Measurements from ENCODE around the gene ARIH1. TPM values are rescaled to one million over a fixed set of nuclear protein-coding genes. Genes with fewer than 3 reads are reported as not detected.
A peak's percentile ranks its signal among the peaks of the same experiment; 100 is the strongest.
"Not testable (repeated sequence)": the region's sequence is repeated elsewhere in the genome, so short reads cannot be mapped to it uniquely, and the experiment has no call there.

Gene ARIH1, protein sequence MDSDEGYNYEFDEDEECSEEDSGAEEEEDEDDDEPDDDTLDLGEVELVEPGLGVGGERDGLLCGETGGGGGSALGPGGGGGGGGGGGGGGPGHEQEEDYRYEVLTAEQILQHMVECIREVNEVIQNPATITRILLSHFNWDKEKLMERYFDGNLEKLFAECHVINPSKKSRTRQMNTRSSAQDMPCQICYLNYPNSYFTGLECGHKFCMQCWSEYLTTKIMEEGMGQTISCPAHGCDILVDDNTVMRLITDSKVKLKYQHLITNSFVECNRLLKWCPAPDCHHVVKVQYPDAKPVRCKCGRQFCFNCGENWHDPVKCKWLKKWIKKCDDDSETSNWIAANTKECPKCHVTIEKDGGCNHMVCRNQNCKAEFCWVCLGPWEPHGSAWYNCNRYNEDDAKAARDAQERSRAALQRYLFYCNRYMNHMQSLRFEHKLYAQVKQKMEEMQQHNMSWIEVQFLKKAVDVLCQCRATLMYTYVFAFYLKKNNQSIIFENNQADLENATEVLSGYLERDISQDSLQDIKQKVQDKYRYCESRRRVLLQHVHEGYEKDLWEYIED
- total RNA-seq (100 to 1,000 TPM; 163 to 207 (median 178) TPM), total RNA-seq (121 to 383 (median 174) reads per million in 29 experiments)
- total RNA-seq (2013), result 116 TPM

DNA sequence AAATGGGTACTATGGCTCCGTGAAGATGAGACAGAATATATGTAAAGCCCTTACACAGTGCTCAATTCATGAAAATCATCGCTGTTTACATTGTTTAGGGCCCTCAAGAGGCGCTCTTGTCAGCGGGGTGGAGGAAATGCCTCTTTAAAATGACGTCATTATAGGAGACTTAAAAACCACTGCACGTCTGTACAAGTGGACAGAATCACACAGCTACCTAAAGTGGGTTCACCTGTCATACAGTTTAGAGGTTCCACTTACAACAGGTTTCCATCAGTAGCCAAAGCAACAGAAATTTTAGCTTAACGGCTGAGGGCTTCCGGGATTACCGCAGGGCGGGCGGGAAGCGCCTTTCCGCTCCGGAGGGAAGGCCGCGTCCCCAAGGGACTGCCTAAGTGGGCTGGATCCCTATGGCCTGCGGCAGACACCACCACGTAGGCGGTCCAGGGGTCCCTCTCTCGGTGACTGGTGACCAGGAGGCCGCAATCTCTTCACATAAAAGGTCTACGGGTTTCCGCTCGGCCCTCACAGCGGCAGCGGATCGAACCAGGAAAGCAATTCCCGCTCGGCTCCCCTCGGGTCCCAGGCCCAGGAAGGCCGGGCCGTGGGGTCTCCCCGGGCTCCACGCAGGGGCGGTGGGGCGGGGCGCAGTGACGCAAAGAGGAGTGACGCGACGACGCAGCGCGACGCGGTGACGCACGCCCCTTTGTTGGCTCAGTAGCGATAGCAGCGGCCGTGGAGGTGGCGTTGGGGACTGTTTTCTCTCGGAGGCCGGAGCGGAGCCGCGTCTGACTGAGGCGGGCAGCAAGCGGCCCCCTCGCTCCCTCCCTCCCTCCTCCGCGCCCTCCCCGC lies at the start of gene ARIH1:
ARIH1 (plus strand) TSS at position 717 of the 852 bp plus-strand sequence. CDS start 310 bp downstream, outside the sequence.
- DNase-seq (peak; percentile 89 to 99 (median 95)), ATAC-seq (replicated peaks in 1 of 4) (peak; percentile 80 to 84 (median 82))
- H3K27me3 Mint-ChIP-seq, result no peaks in the 10 kb centered on the region
- H3K27ac Mint-ChIP-seq, result peak within 1 kb of the TSS; percentile 95 to 99
- no peaks in the 10 kb centered on the region for H3K9me3 ChIP-seq
- ChIA-PET CTCF (interaction anchor here (0.5 to 2.3 kb wide), 14 partner anchors 9 to 246 kb away, joined by 3 to 18 read pairs (median 3); no protein-coding TSS in a partner anchor), POLR2A (interaction anchor here (0.5 to 1.9 kb wide), 16 partner anchors 9 to 247 kb away, joined by 3 to 12 read pairs (median 3); partner anchors contain the start of gene HEXA (in 2 of the 2))
- H3K4me3 ChIP-seq (ENCODE audit: control insufficient read depth in 1 of 2, extremely low read depth in 1 of 2, low read length in 1 of 2), result peak within 1 kb of the TSS; percentile 90 to 94
- WGBS (ENCODE audit: insufficient coverage), result 0% methylated on average over 55 of the region's 63 CpGs
- peak within 1 kb of the TSS; percentile 88 to 96 (median 93) for H3K4me3 Mint-ChIP-seq
- peaks cover 15% of the 10 kb centered on the region for H3K36me3 Mint-ChIP-seq
- H3K27ac ChIP-seq (ENCODE audit: low read length), result peak within 1 kb of the TSS; percentile 99
- H3K4me1 Mint-ChIP-seq, result peaks cover 51 to 68% (median 54%) of the 10 kb centered on the region in 3 donors
- H3K9me3 Mint-ChIP-seq, result no peaks in the 10 kb centered on the region
- no peaks in the 10 kb centered on the region for H3K27me3 ChIP-seq (replicated peaks in 1 of 2; ENCODE audit: control insufficient read depth in 2 of 2, extremely low read depth in 1 of 2, insufficient read depth in 2 of 2, low read length in 1 of 2)
- H3K4me1 ChIP-seq (ENCODE audit: control insufficient read depth in 1 of 2, extremely low read depth in 1 of 2, insufficient read depth in 2 of 2, low read length in 2 of 2), result peaks cover 30 to 35% of the 10 kb centered on the region in 2 experiments
- H3K36me3 ChIP-seq (ENCODE audit: control insufficient read depth in 2 of 2, extremely low read depth in 1 of 2, insufficient read depth in 1 of 2, low read length in 1 of 2), result peaks cover 0 to 4% of the 10 kb centered on the region in 2 donors

DNA sequence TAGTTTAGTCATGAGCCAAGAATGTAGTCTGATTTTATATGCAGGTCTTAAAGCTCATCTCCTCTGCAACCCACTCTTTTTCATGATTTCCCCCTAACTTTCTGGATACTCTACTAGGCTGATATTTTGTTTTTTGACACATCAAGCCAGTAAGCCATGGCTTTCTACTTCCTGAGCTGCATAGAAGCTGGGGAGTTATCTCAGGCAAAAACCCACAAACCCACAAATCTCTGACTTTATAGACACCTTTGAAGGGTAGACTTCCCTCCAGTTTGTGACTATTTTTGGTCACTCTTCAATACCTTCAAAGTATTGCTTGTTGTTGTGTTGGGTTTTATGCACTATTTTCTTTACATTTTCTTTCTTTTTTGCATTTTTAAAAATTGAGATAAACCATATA lies 47.4 kb upstream of the ARIH1 start:
- Mint-ChIP-seq H3K9me3 (peaks cover 18 to 25% (median 23%) of the 10 kb centered on the region in 3 donors), H3K27ac (no peak overlapping the region), H3K36me3 (no peaks in the 10 kb centered on the region), H3K4me3 (no peak overlapping the region), H3K4me1 (peaks cover 0 to 5% (median 2%) of the 10 kb centered on the region in 3 donors), H3K27me3 (peaks cover 0 to 9% of the 10 kb centered on the region in 2 donors)
- Histone ChIP-seq H3K4me3 (ENCODE audit: control insufficient read depth in 1 of 2, extremely low read depth in 1 of 2, low read length in 1 of 2) (no peak overlapping the region), H3K36me3 (ENCODE audit: control insufficient read depth in 2 of 2, extremely low read depth in 1 of 2, insufficient read depth in 1 of 2, low read length in 1 of 2) (no peaks in the 10 kb centered on the region), H3K27ac (ENCODE audit: low read length) (no peak overlapping the region), H3K9me3 (no peaks in the 10 kb centered on the region), H3K4me1 (ENCODE audit: control insufficient read depth in 1 of 2, extremely low read depth in 1 of 2, insufficient read depth in 2 of 2, low read length in 2 of 2) (no peaks in the 10 kb centered on the region), H3K27me3 (replicated peaks in 1 of 2; ENCODE audit: control insufficient read depth in 2 of 2, extremely low read depth in 1 of 2, insufficient read depth in 2 of 2, low read length in 1 of 2) (no peaks in the 10 kb centered on the region)
- ChIA-PET CTCF (no interaction called here), POLR2A (no interaction called here)
- DNase-seq (no peak), ATAC-seq (replicated peaks in 1 of 4) (no peak)

DNA sequence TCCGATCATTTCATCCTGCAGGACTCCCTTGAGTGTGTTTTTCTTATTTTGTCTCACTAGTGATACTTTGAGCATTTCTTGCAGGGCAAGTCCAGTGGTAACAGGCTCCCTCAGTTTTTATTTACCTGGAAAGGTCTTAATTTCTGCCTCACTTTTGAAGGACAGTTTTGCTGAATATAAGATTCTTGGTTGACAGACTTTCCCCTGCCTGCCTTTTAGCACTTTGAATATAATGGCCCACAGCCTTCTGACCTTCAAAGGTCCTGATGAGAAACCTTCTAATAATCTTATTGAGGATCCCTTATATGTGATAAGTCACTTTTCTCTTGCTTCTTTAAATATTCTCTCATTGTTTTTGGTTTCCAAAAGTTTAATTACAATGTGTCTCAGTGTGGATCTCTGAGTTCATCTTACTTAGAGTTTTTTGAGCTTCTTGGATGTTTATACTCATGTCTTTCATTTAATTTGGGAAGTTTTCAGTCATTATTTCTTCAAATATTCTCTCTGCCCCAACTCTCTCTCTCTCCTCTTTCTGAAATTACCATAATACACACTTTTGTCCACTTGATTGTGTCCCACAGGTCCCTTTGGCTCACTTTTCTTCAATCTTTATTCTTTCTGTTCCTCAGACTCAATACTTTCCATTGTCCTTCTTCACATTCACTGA lies 36.3 kb upstream of the ARIH1 start:
- no CpG with 5 or more reads among the region's 1 CpG for WGBS (ENCODE audit: insufficient coverage)
- Histone ChIP-seq H3K4me1 (ENCODE audit: control insufficient read depth in 1 of 2, extremely low read depth in 1 of 2, insufficient read depth in 2 of 2, low read length in 2 of 2) (no peaks in the 10 kb centered on the region), H3K27ac (ENCODE audit: low read length) (no peak overlapping the region), H3K9me3 (peaks cover 5% of the 10 kb centered on the region), H3K4me3 (ENCODE audit: control insufficient read depth in 1 of 2, extremely low read depth in 1 of 2, low read length in 1 of 2) (no peak overlapping the region), H3K36me3 (ENCODE audit: control insufficient read depth in 2 of 2, extremely low read depth in 1 of 2, insufficient read depth in 1 of 2, low read length in 1 of 2) (no peaks in the 10 kb centered on the region), H3K27me3 (replicated peaks in 1 of 2; ENCODE audit: control insufficient read depth in 2 of 2, extremely low read depth in 1 of 2, insufficient read depth in 2 of 2, low read length in 1 of 2) (peaks cover 0 to 10% of the 10 kb centered on the region in 2 experiments)
- H3K27ac Mint-ChIP-seq, result no peak overlapping the region
- no peak for DNase-seq
- ChIA-PET POLR2A (no interaction called here), CTCF (no interaction called here)
- peaks cover 9 to 18% (median 9%) of the 10 kb centered on the region in 3 donors for H3K9me3 Mint-ChIP-seq
- no peak overlapping the region for H3K4me3 Mint-ChIP-seq
- H3K27me3 Mint-ChIP-seq, result peaks cover 23 to 34% of the 10 kb centered on the region in 2 donors
- no peaks in the 10 kb centered on the region for H3K4me1 Mint-ChIP-seq
- ATAC-seq (replicated peaks in 1 of 4), result no peak
- H3K36me3 Mint-ChIP-seq, result peaks cover 8% of the 10 kb centered on the region

DNA sequence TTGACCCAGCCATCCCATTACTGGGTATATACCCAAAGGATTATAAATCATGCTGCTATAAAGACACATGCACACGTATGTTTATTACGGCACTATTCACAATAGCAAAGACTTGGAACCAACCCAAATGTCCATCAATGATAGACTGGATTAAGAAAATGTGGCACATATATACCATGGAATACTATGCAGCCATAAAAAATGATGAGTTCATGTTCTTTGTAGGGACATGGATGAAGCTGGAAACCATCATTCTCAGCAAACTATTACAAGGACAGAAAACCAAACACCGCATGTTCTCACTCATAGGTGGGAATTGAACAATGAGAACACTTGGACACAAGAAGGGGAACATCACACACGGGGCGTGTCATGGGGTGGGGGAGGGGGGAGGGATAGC lies 31.3 kb upstream of the ARIH1 start:
- H3K9me3 ChIP-seq; H3K27me3 ChIP-seq (replicated peaks in 1 of 2; ENCODE audit: control insufficient read depth in 2 of 2, extremely low read depth in 1 of 2, insufficient read depth in 2 of 2, low read length in 1 of 2); H3K4me3 ChIP-seq (ENCODE audit: control insufficient read depth in 1 of 2, extremely low read depth in 1 of 2, low read length in 1 of 2); H3K4me1 Mint-ChIP-seq; POLR2A ChIA-PET; H3K9me3 Mint-ChIP-seq; H3K36me3 ChIP-seq (ENCODE audit: control insufficient read depth in 2 of 2, extremely low read depth in 1 of 2, insufficient read depth in 1 of 2, low read length in 1 of 2); ATAC-seq (replicated peaks in 1 of 4); DNase-seq; H3K4me1 ChIP-seq (ENCODE audit: control insufficient read depth in 1 of 2, extremely low read depth in 1 of 2, insufficient read depth in 2 of 2, low read length in 2 of 2); H3K36me3 Mint-ChIP-seq; H3K27ac ChIP-seq (ENCODE audit: low read length); CTCF ChIA-PET; H3K27ac Mint-ChIP-seq; H3K4me3 Mint-ChIP-seq: not testable (repeated sequence)
- WGBS (ENCODE audit: insufficient coverage), result no CpG with 5 or more reads among the region's 5 CpGs
- peaks cover 9 to 16% of the 10 kb centered on the region in 2 donors for H3K27me3 Mint-ChIP-seq

DNA sequence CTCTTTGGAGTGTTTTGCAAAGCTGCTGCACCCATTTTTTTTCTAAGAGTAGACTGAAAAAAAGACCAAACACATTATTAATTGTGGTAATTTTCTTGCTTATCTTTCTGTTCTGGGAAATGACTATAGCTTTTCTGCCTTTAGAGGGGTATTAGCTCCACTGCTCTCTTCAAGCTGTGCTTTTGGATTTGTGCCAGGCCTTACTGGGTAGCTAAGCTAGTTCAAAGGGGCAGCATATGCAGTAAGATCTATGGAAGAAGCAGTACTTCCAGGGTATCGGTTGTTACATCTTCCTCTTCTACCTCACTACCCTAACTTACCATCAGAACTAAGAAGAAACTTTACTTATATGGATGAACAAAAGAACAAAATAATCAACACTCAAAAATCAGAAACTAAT lies 28.7 kb upstream of the ARIH1 start:
- H3K9me3 ChIP-seq, result no peaks in the 10 kb centered on the region
- no peak overlapping the region for H3K27ac ChIP-seq (ENCODE audit: low read length)
- H3K36me3 ChIP-seq (ENCODE audit: control insufficient read depth in 2 of 2, extremely low read depth in 1 of 2, insufficient read depth in 1 of 2, low read length in 1 of 2), result no peaks in the 10 kb centered on the region
- Mint-ChIP-seq H3K27ac (no peak overlapping the region), H3K4me3 (no peak overlapping the region), H3K27me3 (peaks cover 9 to 13% of the 10 kb centered on the region in 2 donors), H3K4me1 (no peaks in the 10 kb centered on the region), H3K36me3 (no peaks in the 10 kb centered on the region), H3K9me3 (no peaks in the 10 kb centered on the region)
- H3K4me1 ChIP-seq (ENCODE audit: control insufficient read depth in 1 of 2, extremely low read depth in 1 of 2, insufficient read depth in 2 of 2, low read length in 2 of 2), result no peaks in the 10 kb centered on the region
- WGBS (ENCODE audit: insufficient coverage), result no CpG with 5 or more reads among the region's 1 CpG
- DNase-seq, result no peak
- ATAC-seq (replicated peaks in 1 of 4), result no peak
- POLR2A ChIA-PET, result interaction anchor here in 1 of 2 donors (0.7 kb wide), 1 partner anchor 136 kb away, joined by 4 read pairs; no protein-coding TSS in a partner anchor
- CTCF ChIA-PET, result no interaction called here
- no peak overlapping the region for H3K4me3 ChIP-seq (ENCODE audit: control insufficient read depth in 1 of 2, extremely low read depth in 1 of 2, low read length in 1 of 2)
- H3K27me3 ChIP-seq (replicated peaks in 1 of 2; ENCODE audit: control insufficient read depth in 2 of 2, extremely low read depth in 1 of 2, insufficient read depth in 2 of 2, low read length in 1 of 2), result peaks cover 0 to 9% of the 10 kb centered on the region in 2 experiments

DNA sequence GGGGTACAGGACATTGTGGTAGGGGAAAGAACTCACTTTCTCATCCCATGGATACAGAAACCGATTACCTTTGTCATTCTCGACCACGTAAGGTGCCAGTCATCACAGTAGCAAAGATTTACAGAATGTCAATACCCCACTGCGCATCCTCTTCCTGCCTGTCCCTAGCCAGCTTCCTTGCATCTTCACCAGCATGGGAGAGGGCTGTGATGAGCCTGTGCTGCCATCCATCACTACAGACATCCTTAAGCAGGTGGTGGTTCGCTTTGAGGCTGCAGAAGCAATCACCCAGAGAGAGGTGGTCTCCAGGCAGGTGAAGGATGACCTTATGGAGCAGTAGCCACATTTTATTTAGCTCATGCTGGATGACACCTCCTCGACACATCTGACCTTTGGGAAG lies 23.3 kb upstream of the ARIH1 start:
- Histone ChIP-seq H3K27ac (ENCODE audit: low read length) (no peak overlapping the region), H3K9me3 (no peaks in the 10 kb centered on the region), H3K36me3 (ENCODE audit: control insufficient read depth in 2 of 2, extremely low read depth in 1 of 2, insufficient read depth in 1 of 2, low read length in 1 of 2) (no peaks in the 10 kb centered on the region), H3K27me3 (replicated peaks in 1 of 2; ENCODE audit: control insufficient read depth in 2 of 2, extremely low read depth in 1 of 2, insufficient read depth in 2 of 2, low read length in 1 of 2) (peaks cover 0 to 6% of the 10 kb centered on the region in 2 experiments), H3K4me1 (ENCODE audit: control insufficient read depth in 1 of 2, extremely low read depth in 1 of 2, insufficient read depth in 2 of 2, low read length in 2 of 2) (no peaks in the 10 kb centered on the region), H3K4me3 (ENCODE audit: control insufficient read depth in 1 of 2, extremely low read depth in 1 of 2, low read length in 1 of 2) (no peak overlapping the region)
- Mint-ChIP-seq H3K27ac (no peak overlapping the region), H3K36me3 (no peaks in the 10 kb centered on the region), H3K9me3 (no peaks in the 10 kb centered on the region), H3K4me3 (no peak overlapping the region), H3K27me3 (peaks cover 5 to 7% of the 10 kb centered on the region in 2 donors), H3K4me1 (no peaks in the 10 kb centered on the region)
- no peak for DNase-seq
- CTCF ChIA-PET, result no interaction called here
- 45% methylated on average over 1 of the region's 6 CpGs for WGBS (ENCODE audit: insufficient coverage)
- POLR2A ChIA-PET, result no interaction called here
- no peak for ATAC-seq (replicated peaks in 1 of 4)

Data from T-cell (primary cell).